Activated naive CD8-positive, alpha-beta T cell treated with anti-CD3 and anti-CD28 coated beads, Interleukin-2, amount 50 U/mL, for 24 hours (primary cell): ENCODE data around the gene NEDD4.
"Not testable (repeated sequence)": the region's sequence is repeated elsewhere in the genome, so short reads cannot be mapped to it uniquely, and the experiment has no call there.

Experiments
- ATAC-seq: fragments of 150-1000 bp; cut with Tn5 transposase; one replicate; pipeline ENCODE4 v1.10.0; 2021
- DNase-seq: peaks from one replicate; pipeline ENCODE4 v3.0.0; 2021
- H3K27ac Mint-ChIP-seq: one replicate; pipeline ENCODE4 v1.8.0; 2021; ENCODE audit warnings: mild to moderate bottlenecking, mixed read lengths
- H3K27me3 Mint-ChIP-seq: one replicate; pipeline ENCODE4 v1.8.0; 2021; ENCODE audit warnings: mixed read lengths
- H3K36me3 Mint-ChIP-seq: one replicate; pipeline ENCODE4 v1.8.0; 2021; ENCODE audit warnings: low read depth, mixed read lengths
- H3K4me1 Mint-ChIP-seq: one replicate; pipeline ENCODE4 v1.8.0; 2021; ENCODE audit warnings: mixed read lengths
- H3K4me3 Mint-ChIP-seq: one replicate; pipeline ENCODE4 v1.8.0; 2021; ENCODE audit warnings: mild to moderate bottlenecking, moderate library complexity, mixed read lengths
- H3K9me3 Mint-ChIP-seq: one replicate; pipeline ENCODE4 v1.8.0; 2021; ENCODE audit warnings: mixed read lengths

NEDD4 gene

DNA sequence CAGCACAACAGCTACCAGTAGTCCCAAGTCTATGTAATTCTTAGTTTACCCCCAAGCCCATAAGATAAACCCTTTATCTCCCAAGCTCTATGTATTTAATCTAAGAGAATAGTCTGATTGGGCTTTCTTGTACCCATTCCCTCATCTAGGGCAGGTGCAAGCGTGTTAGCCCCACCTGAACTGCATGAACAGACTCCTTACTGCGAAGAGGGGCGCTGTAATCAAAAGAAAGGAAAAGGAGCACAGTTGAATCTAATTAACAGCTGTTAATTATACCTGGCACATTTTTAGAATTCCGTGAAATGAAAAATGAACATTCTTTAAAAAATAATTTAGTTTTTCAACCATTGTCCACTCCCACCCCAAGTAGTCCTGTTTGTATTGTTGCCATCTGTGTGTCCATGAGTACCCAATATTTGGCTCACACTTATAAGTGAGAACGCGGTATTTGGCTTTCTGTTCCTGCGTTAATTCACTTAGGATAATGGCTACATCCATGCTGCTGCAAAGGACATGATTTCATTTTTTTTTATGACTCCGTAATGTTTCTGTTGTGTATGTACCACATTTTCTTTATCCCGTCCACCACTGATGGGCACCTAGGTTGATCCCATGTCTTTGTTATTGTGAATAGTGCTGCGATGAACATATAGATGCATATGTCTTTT is 26.5 kb upstream of the NEDD4 start:
- no peak for DNase-seq
- Mint-ChIP-seq H3K4me3 (no peak overlapping the region), H3K27ac (no peak overlapping the region), H3K4me1 (peaks cover 12% of the 10 kb centered on the region), H3K36me3 (peaks cover 3% of the 10 kb centered on the region), H3K9me3 (peaks cover 12% of the 10 kb centered on the region), H3K27me3 (peaks cover 21% of the 10 kb centered on the region)
- no peak for ATAC-seq

DNA sequence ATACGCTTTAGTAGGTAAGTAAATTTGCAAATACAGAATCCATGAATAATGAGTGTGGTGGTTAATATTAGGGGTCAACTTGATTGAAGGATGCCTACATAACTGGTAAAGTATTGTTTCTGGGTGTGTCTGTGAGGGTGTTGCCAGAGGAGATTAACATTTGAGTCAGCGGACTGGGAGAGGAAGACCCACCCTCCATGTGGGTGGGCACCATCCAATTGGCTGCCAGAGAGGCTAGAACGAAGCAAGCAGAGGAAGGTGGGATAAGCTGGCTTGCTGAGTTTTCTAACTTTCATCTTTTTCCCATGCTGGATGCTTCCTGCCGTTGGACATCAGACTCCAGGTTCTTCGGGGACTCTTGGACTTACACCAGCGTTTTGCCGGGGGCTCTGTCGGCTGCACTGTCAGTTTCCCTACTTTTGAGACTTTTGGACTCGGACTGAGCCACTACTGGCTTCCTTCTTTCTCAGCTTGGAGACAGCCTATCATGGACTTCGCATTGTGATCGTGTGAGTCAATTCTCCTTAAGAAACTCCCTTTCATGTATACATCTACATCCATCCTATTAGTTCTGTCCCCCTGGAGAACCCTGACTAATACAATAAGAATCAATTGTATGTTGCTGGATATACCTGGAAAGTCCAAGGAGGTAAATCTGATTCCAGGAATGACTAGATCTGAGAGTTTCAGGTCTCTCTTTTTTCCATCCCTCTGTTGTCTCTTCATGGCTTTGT is 25.8 kb upstream of the NEDD4 start:
- H3K4me3 Mint-ChIP-seq: no peak overlapping the region
- H3K9me3 Mint-ChIP-seq: peaks cover 12% of the 10 kb centered on the region
- H3K27ac Mint-ChIP-seq: no peak overlapping the region
- H3K4me1 Mint-ChIP-seq: peaks cover 12% of the 10 kb centered on the region
- DNase-seq (no peak), ATAC-seq (no peak)
- peaks cover 3% of the 10 kb centered on the region for H3K36me3 Mint-ChIP-seq
- H3K27me3 Mint-ChIP-seq: peaks cover 20% of the 10 kb centered on the region

DNA sequence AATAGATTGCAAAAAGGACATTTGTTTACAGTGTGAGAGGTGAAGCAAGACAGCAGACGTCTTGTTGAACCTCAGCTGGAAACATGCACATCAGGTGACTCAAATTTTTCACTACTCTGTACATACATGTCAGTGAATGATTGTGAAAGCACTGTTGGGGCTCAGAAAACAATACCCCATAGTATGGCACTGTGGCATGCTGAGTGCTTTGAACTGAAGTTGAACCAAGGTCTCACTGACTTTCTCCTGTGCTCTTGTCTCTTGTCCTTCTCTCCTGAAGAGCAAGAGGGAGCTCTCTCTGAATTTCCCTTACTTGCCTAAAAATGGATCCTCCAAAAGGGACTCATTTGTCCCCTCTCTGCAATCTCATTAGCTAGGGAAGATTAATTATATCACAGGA is 24.5 kb upstream of the NEDD4 start:
- Mint-ChIP-seq H3K4me1 (peaks cover 12% of the 10 kb centered on the region), H3K27me3 (peaks cover 16% of the 10 kb centered on the region), H3K36me3 (peaks cover 3% of the 10 kb centered on the region), H3K27ac (no peak overlapping the region), H3K4me3 (no peak overlapping the region), H3K9me3 (peaks cover 16% of the 10 kb centered on the region)
- no peak for DNase-seq
- no peak for ATAC-seq

DNA sequence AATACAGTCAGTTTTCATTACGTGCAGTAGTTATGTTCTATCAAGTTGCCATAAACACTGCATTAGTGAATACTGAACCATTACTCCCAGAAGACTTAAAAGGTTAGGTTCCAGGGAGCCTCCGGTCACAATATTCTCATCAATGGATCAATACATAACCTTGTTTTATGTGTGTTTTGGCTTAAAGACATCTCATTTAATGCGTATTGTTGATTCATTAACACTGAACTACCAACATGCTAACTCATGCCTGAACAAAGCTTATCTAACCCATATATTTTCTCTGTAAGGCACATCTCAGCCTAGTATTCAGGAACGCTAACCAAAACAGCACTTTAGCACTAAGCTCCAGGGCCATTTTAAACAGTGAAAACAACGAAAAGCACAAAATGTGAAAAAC is 24.1 kb upstream of the NEDD4 start:
- no peak for DNase-seq
- ATAC-seq: no peak
- H3K27ac Mint-ChIP-seq: no peak overlapping the region
- peaks cover 12% of the 10 kb centered on the region for H3K4me1 Mint-ChIP-seq
- H3K4me3 Mint-ChIP-seq: no peak overlapping the region
- H3K36me3 Mint-ChIP-seq: peaks cover 3% of the 10 kb centered on the region
- peaks cover 16% of the 10 kb centered on the region for H3K9me3 Mint-ChIP-seq
- peaks cover 16% of the 10 kb centered on the region for H3K27me3 Mint-ChIP-seq

DNA sequence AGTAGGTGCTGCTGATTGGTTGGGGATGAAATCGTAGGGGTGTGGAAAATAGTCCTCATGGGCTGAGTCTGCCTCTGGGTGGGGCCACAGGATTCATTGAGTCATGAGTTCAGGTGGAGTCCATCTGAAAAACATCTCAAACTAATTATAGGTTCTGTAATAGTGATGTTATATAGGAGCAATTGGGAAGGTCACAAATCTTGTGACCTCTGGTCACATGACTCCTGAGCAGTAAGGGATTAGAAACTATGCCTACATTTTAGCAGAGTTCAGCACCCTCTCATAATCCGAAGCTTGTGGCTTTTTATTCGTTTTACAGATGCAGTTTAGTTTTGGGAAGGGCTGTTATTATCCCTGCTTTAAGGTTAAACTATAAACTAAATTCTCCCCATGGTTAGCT is 22.9 kb upstream of the NEDD4 start:
- H3K27ac Mint-ChIP-seq: no peak overlapping the region
- H3K4me3 Mint-ChIP-seq: no peak overlapping the region
- DNase-seq: no peak
- ATAC-seq: no peak
- H3K27me3 Mint-ChIP-seq: peaks cover 13% of the 10 kb centered on the region
- peaks cover 3% of the 10 kb centered on the region for H3K36me3 Mint-ChIP-seq
- H3K4me1 Mint-ChIP-seq: peaks cover 12% of the 10 kb centered on the region
- peaks cover 16% of the 10 kb centered on the region for H3K9me3 Mint-ChIP-seq

DNA sequence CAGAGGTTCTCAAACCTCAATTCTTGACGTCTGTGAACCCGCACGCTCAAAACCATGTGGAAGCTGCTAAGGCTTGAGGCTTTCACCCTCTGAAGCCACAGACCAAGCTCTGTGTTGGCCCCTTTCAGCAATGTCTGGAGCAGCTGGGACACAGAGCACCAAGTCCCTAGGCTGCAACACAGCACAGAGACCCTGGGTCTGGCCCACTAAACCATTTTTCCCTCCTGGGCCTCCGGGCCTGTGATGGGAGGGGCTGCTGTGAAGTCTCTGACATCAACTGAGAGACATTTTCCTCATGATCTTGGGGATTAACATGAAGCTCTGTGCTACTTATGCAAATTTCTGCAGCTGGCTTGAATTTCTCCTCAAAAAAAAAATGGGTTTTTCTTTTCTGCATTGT is 21.3 kb upstream of the NEDD4 start:
- DNase-seq (no peak), ATAC-seq (no peak)
- H3K36me3 Mint-ChIP-seq: peaks cover 3% of the 10 kb centered on the region
- no peak overlapping the region for H3K4me3 Mint-ChIP-seq
- H3K9me3 Mint-ChIP-seq: peaks cover 16% of the 10 kb centered on the region
- H3K27me3 Mint-ChIP-seq: peaks cover 7% of the 10 kb centered on the region
- H3K4me1 Mint-ChIP-seq: peaks cover 7% of the 10 kb centered on the region
- no peak overlapping the region for H3K27ac Mint-ChIP-seq

DNA sequence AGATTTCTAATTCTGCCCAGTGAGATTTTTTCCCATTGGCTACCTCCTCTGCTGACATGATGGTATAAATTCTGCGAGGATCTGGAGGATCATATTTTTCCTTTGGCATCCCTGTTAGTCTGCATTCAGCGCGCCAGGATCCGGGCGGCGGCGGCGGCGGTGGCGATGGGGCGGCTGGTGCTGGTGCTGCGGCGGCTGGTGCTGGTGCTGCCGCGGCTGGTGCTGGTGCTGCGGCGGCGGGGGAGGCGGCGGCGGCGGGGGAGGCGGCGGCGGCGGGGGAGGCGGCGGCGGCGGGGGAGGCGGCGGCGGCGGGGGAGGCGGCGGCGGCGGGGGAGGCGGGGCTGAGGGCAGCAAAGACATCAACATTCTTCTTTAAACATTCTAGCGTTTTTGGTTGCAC is 13.6 kb upstream of the NEDD4 start:
- H3K4me1 Mint-ChIP-seq, H3K27ac Mint-ChIP-seq, H3K9me3 Mint-ChIP-seq, ATAC-seq, H3K36me3 Mint-ChIP-seq: not testable (repeated sequence)
- H3K4me3 Mint-ChIP-seq: peak overlapping the region; percentile 57
- peaks cover 23% of the 10 kb centered on the region for H3K27me3 Mint-ChIP-seq
- DNase-seq: peak; percentile 13

DNA sequence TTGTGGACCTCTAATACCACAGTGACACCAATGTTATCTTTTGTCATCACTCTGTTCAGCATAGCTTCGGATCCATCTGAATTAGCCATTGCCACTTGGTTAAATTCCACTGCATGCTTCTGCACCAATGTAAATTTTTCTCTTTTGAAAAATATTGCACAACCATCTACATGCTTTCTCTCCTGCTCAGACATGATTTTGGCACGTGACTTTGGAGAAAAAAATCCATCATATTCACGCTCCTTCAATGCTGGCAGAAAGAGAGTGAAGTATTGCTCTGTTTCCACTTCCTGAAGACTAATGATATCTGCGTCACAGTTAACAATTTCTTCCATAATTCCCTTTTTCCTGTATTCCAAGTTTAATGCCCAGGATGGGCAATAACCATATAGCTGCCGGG is 13.0 kb upstream of the NEDD4 start:
- ATAC-seq, H3K36me3 Mint-ChIP-seq, H3K27ac Mint-ChIP-seq, DNase-seq, H3K4me1 Mint-ChIP-seq, H3K9me3 Mint-ChIP-seq, H3K4me3 Mint-ChIP-seq: not testable (repeated sequence)
- H3K27me3 Mint-ChIP-seq: peaks cover 26% of the 10 kb centered on the region

DNA sequence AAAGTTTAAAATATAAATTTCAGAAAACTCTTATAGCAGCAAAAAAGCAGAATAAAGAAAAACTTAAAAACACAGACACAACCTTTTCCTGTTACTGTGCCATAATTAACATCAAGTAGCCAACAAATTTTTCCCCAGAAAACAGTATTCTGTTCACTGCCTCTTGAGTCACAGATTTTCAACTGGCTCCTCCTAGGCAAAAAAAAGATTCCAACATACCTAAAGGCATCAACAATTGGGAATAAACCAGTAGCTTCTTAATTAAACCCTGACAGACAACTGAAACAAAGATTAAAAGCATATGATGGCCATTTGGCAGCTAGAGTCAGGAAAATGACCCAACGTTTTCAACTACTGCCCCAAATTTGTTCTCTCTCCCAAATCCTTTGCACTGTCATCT is 10.9 kb upstream of the NEDD4 start:
- peak overlapping the region; percentile 67 for H3K27ac Mint-ChIP-seq
- H3K9me3 Mint-ChIP-seq, H3K4me1 Mint-ChIP-seq, ATAC-seq, H3K4me3 Mint-ChIP-seq, H3K36me3 Mint-ChIP-seq, DNase-seq: not testable (repeated sequence)
- H3K27me3 Mint-ChIP-seq: peaks cover 32% of the 10 kb centered on the region

DNA sequence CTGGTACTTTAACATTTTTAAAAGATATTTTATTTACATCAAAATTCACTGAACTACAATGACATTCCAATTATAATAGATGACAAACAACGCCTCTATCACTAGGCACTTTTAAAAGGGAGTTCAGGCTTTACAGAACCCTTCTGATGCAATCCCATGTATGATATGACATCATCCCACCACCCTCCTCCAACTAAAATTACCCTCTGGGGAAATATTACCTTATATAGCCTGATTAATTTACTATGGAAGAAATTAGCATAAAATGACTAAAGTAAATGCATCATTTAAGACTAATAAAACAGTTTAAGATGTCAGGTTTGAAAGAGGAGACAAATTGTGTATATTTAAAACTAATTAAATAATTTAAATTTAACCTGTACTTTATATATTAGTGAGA is 10.4 kb upstream of the NEDD4 start:
- DNase-seq, H3K4me3 Mint-ChIP-seq, H3K9me3 Mint-ChIP-seq, H3K27ac Mint-ChIP-seq, ATAC-seq, H3K4me1 Mint-ChIP-seq, H3K36me3 Mint-ChIP-seq: not testable (repeated sequence)
- peaks cover 29% of the 10 kb centered on the region for H3K27me3 Mint-ChIP-seq

DNA sequence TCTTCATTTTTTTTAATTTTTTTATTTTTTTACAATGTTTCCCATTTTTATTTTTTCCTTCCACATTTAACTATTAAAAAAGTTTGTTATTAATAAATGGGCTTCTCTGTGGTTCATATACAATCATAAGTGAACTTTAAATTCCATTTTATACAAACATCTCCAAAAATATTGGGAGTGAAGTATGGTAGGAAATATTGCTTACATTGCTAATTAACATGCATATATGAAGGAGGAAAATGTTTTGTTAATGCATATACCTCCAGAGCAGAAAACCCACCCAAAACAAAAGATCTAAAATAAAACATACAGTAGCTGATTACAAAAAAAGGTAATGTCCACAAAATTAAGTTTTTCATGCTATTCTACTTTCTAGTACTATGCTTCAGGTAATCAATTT is 9.9 kb upstream of the NEDD4 start:
- peaks cover 25% of the 10 kb centered on the region for H3K27me3 Mint-ChIP-seq
- not testable (repeated sequence) for DNase-seq, ATAC-seq, H3K9me3 Mint-ChIP-seq, H3K4me3 Mint-ChIP-seq, H3K27ac Mint-ChIP-seq, H3K36me3 Mint-ChIP-seq, H3K4me1 Mint-ChIP-seq

DNA sequence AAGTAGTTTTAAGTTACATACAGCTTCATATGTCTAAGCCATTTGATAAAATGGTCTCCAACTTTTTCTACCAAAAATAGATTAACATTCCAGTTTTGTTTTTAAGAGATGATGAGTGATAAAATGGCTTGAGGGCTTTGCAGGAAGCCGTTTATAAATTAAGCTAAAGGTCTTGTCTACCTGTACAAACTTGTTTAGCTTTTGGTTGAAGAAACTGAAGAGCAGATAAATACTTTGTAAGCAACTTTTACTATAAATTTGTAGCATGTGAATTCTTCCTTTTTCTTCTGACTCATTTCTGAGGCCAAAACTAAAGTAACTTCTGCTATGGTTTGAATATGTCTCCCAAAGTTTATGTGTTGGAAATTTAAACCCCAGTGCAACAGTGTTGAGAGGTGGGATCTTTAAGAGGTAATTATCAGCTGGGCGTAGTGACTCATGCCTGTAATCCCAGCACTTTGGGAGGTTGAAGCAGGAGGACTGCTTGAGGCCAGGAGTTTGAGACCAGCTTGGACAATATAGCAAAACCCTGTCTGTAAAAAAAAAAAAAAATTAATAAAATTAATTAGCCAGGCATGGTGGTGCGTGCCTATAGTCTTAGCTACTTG is 8.2 kb upstream of the NEDD4 start:
- Mint-ChIP-seq H3K36me3 (no peaks in the 10 kb centered on the region), H3K27ac (no peak overlapping the region), H3K4me3 (no peak overlapping the region), H3K9me3 (no peaks in the 10 kb centered on the region), H3K27me3 (peaks cover 24% of the 10 kb centered on the region), H3K4me1 (peaks cover 9% of the 10 kb centered on the region)
- ATAC-seq (no peak), DNase-seq (no peak)

DNA sequence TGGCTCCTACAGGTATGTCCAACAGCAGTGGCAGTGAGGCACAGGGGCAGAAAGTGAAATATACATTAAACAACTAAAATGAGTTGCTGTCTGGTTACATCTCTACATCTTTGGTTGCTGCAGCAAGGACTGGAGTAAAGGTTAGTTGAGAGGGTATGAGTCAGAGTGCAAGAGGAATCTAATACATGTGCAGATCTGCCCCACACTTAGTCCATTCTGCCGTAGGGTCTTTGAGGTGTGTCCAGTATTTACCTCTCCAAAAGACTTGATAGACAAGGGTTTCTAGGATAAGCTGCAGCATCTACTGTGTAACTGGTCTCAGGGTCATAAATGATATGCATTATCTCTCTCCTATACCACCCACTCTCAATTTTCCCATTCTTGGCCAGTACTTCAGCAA is 6.2 kb upstream of the NEDD4 start:
- H3K4me3 Mint-ChIP-seq: no peak overlapping the region
- no peaks in the 10 kb centered on the region for H3K9me3 Mint-ChIP-seq
- no peak overlapping the region for H3K27ac Mint-ChIP-seq
- H3K27me3 Mint-ChIP-seq: peaks cover 27% of the 10 kb centered on the region
- H3K36me3 Mint-ChIP-seq: no peaks in the 10 kb centered on the region
- H3K4me1 Mint-ChIP-seq: peaks cover 6% of the 10 kb centered on the region
- ATAC-seq: no peak
- no peak for DNase-seq

DNA sequence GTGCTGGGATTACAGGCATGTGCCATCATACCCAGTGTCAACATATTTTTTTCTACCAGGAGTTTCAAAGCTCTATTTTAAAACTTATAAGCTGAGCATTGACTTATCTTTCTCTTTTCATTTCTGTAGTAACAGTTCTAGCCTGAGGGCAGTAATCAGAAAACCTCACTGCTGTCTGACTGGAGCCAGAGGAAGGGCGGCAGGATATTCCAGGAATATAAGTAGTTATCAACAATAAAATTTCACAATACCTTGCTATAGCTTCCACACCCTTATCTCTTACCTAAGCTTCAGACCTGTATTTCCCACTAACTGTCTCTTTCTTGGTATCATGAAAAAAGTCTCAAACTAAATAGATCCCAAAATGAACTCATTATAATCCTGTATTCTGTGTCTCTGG is 5.1 kb upstream of the NEDD4 start:
- no peak for ATAC-seq
- Mint-ChIP-seq H3K4me1 (peaks cover 8% of the 10 kb centered on the region), H3K36me3 (no peaks in the 10 kb centered on the region), H3K4me3 (no peak overlapping the region), H3K27me3 (peaks cover 29% of the 10 kb centered on the region), H3K9me3 (no peaks in the 10 kb centered on the region), H3K27ac (no peak overlapping the region)
- no peak for DNase-seq
